NCI-H2081 (cell line): ENCODE results near the gene FMR1NB.

Experiments used
- DNase-seq, 2 experiments: peaks; one replicate each; lab custom pipeline; 2025; lab: John Stamatoyannopoulos, UW

The FMR1NB gene

DNA sequence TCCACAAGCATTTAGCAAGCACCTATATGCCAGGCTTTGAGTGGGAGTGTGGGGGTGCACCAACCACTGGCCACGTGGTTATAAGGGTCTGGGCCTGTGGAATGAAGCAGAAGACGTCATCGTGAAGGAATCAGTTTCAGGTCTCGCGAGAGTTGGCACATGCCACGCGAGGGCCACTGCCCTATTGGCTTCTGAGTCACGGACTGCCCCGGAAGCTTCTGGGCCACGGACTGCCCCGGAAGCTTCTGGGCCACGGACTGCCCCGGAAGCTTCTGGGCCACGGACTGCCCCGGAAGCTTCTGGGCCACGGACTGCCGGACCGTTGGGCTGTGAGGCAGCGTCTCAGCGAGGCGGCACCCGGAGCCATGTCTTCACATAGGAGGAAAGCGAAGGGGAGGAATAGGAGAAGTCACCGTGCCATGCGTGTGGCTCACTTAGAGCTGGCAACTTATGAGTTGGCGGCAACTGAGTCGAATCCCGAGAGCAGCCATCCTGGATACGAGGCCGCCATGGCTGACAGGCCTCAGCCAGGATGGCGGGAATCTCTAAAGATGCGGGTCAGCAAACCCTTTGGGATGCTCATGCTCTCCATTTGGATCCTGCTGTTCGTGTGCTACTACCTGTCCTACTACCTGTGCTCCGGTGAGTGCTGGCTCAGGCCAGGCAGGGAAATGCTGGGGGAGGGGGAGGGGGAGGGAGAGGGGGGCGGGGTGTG lies at the start of gene FMR1NB:
FMR1NB (plus strand) TSS at position 300 of the 715 bp plus-strand sequence; CDS start at position 366, 66 bp downstream.
- DNase-seq, result no peak

DNA sequence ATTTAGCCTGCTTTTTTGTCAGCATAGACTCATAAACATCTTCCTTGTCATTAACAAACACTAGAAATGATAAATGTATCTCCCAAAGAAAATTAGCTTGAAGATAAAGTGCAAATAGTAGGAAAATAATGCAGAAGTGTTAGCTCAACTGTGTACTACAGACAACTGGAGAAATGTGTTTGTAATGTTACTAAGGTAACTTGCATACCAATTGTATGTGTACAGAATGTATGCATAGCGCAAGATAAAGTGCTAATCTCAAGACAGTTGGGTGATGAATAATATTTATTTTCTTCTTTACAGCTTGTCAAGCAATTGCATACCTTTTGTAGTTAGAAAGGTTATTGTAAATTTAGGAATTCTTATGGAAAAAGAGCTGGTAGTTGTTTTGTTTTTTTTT lies 47.3 kb upstream of the FMR1NB start:
- no peak for DNase-seq

DNA sequence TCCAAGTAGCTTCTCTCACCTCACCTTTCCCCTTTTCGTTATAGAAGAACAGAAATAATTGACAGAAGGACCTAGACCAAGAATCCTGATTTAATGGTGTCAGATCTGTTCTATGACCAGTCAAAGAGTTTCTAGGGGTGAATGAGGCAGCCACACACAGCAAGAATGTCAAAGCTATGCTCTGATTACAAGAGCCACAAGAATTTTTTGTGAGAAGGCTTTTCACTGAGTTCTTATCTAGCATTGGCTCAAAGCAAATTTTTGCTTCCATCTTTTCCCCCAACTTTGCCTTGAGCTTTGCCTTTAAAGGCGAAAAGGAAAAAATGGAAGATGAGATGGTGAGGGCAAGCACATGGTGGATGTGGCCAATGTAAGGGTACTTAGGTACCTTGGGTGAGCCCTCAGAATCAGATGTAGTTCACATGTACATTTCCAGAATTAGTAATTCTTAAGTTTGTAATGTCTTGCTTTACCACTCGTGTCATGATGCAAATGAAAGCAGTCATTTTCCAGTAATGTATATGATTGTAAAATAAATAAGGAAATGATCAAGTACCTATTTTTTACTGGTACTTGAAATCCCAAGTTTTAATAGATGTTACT lies 45.9 kb upstream of the FMR1NB start:
- DNase-seq, result no peak

DNA sequence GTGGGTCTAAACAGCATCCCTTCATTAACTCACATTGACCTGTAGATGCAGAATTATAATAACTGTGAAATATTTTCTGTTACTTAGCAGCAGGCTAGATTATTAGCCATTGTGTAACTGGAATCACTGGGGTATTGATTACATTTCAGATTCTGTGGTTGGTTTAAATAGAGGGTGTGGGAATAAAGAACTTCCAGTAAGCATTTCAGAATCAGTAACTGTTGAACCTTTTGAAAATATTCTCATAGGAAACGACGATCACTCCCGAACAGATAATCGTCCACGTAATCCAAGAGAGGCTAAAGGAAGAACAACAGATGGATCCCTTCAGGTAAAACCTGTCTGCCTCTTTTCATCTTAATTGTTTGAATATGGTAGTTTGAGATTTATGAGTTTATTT lies 35.9 kb upstream of the FMR1NB start:
- no peak for DNase-seq

DNA sequence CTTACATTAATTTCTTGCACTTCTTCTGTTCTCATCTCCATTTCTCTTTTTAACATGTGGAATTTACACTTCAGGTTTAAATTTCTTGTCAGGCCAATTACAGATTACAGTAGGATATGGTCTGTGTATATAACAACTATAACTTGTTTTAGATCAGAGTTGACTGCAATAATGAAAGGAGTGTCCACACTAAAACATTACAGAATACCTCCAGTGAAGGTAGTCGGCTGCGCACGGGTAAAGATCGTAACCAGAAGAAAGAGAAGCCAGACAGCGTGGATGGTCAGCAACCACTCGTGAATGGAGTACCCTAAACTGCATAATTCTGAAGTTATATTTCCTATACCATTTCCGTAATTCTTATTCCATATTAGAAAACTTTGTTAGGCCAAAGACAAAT lies 32.6 kb upstream of the FMR1NB start:
- DNase-seq, result no peak

DNA sequence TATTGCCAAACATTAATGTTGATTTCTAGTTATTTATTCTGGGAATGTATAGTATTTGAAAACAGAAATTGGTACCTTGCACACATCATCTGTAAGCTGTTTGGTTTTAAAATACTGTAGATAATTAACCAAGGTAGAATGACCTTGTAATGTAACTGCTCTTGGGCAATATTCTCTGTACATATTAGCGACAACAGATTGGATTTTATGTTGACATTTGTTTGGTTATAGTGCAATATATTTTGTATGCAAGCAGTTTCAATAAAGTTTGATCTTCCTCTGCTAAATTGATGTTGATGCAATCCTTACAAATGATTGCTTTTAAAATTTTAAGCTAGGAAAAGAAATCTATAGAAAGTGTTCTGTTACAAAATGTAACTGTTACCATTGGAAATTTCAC lies 30.8 kb upstream of the FMR1NB start:
- no peak for DNase-seq

DNA sequence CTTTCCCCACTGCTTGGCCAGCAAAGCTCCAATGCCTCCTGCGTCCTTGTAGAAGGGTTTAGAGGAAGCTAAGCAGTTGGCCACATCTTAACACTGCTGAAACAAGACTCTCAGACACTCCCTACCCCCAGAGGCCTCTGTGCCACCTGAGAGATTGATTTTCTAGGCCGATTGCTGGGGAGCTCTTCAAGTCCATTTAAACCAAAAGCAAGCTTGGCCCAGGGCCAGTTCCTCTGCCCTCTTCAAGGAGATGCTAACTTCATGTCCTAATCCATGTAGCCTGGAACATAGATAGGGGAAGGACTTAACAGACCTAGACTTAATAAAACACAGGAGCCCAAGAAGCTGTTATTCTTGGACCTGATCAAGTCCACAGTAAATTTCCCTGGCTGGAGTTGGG lies 27.2 kb upstream of the FMR1NB start:
- no peak for DNase-seq

GRCh38 chrX:147957291-147957690 lies 23.8 kb upstream of the FMR1NB start:
- no peak for DNase-seq

DNA sequence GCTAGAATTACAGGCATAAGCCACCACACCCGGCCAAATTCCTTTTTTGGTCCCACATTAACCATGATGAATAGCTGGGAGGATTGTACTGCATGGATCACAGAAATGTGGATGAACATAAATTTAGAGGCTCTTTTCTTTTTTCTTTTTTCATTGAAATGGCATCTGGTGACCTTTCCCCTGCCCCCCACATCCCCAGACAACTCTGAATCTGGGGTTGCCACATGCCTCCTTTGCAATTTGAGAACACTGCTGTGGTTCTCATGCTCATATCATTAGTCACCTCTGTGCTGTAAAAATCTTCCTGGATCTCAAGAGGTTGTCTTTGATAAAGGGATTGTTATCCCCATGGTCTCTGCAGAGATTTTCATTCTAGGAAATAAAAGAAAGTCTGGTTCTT lies 22.8 kb upstream of the FMR1NB start:
- DNase-seq, result no peak

GRCh38 chrX:147960722-147961121 lies 20.4 kb upstream of the FMR1NB start:
- DNase-seq, result no peak

DNA sequence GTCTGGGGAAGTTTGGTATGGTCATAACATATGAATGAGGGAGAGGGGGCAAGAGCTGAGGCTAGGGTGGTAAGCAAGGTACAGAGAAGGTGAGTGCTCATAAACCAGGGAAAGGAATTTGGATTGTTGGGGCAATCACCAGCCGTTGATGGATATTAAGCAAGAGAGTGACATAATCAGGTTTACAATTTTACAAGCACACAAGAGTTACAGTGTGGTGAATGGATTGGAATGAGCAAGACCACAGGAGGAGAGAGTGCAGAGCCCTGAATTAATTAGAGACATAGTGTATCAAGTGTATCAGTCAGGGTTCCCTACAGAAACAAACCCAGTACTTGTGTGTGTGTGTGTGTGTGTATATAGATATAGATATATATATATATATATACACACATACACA lies 18.7 kb upstream of the FMR1NB start:
- no peak for DNase-seq

GRCh38 chrX:147978931-147979330 lies 2.2 kb upstream of the FMR1NB start:
- no peak for DNase-seq

- no peak for DNase-seq
Observed at GRCh38 chrX:148020329-148020728, 39.2 kb downstream of the FMR1NB start.

DNA sequence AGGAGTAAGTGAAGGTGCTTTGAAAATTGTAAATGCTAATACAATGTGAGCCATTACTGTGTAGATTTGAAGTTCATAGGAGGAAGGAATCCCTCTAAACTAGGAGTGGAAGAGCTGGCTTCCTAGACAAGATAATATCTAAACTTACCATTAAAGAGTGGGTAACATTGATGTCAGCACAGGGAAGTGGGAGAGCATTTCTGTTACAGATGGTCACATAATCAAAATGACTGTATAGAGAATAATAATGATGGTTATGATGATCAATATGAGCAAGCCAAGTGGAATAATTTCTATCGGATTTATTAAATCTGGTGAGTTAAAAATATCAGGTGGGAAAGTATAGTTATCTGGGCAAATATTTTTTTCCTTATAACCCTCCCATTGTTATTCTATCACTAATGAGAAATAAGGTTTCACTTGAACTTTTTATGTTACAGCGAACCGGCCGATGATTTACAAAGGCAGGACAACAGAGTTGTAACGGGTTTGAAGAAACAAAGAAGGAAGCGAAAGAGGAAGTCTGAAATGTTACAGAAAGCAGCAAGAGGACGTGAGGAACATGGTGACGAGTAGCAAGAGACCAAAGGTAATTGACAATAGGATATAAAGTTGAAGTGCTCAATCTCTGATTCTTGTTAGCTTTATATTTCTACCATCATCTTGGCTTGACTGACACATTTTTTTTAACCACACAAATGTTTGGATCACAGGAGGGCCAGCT lies 43.5 kb downstream of the FMR1NB start:
- no peak for DNase-seq

- no peak for DNase-seq
Observed at GRCh38 chrX:148035380-148035779, 54.2 kb downstream of the FMR1NB start.

GRCh38 chrX:148037020-148037419 lies 55.9 kb downstream of the FMR1NB start:
- no peak for DNase-seq

DNA sequence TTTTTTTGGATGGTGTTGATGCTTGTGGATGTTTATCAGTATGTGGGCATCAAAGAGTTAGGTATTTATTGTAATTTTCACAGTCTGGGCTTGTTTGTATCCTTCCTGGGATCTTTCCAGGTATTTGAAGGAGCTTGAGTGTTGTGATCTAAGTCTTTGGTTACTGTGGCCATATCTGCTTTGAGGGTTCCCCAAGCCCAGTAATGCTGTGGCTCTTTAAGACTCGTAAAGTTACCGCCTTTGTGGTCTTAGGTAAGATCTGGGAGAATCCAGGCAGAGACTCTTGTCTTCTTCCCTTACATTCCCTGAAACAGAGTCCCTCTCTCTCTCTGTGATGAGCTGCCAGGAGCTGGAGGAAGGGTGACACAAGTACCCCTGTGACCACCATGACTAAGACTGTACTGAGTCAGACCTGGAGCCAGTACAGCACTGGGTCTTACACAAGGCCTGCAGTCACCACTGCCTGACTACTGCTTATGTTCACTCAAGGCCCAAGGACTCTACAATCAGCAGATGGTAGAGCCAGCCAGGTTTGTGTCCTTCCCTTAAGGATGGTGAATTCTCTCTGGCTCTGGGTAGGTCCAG lies 62.2 kb downstream of the FMR1NB start:
- no peak for DNase-seq

- DNase-seq, result no peak
Observed at GRCh38 chrX:148047200-148047599, 66.1 kb downstream of the FMR1NB start.

DNA sequence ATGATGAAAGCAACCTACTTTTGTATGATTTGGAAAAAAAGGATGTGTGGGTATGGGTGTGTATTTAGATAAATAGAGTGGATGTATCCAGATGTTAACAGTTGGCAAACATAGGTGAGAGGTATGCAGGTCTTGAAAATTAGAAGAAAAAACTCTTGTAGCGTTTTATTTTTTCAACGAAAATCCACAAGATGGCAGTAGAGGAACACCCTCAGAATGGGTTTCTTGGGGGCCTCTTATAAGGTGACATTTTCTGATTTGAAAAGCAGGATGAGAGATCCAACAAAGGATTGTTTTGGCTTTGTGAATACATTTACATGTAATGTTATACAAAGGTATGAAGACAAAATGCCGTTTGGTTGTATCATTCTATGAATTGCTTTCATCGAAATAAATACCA lies 68.3 kb downstream of the FMR1NB start:
- DNase-seq, result peak; percentile 3 to 9

- no peak for DNase-seq
Observed at GRCh38 chrX:148051973-148052372, 70.8 kb downstream of the FMR1NB start.

DNA sequence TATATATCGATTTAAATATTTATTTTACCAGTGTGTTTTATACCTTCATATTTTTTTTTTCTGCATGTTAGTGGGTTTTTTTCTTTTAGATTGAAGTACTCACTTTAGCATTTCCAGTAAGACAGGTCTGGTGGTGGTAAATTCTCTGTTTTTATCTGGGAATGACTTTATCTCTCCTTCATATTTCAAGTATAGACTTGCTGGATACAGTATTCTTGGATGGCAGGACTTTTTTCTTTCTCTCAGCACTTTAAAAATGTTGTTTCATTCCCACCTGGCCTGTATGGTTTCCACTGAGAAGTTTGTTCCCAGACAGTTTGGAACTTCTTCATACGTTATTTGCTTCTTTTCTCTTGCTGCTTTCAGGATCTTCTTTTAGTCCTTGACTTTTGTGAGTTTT lies 86.1 kb downstream of the FMR1NB start:
- no peak for DNase-seq

DNA sequence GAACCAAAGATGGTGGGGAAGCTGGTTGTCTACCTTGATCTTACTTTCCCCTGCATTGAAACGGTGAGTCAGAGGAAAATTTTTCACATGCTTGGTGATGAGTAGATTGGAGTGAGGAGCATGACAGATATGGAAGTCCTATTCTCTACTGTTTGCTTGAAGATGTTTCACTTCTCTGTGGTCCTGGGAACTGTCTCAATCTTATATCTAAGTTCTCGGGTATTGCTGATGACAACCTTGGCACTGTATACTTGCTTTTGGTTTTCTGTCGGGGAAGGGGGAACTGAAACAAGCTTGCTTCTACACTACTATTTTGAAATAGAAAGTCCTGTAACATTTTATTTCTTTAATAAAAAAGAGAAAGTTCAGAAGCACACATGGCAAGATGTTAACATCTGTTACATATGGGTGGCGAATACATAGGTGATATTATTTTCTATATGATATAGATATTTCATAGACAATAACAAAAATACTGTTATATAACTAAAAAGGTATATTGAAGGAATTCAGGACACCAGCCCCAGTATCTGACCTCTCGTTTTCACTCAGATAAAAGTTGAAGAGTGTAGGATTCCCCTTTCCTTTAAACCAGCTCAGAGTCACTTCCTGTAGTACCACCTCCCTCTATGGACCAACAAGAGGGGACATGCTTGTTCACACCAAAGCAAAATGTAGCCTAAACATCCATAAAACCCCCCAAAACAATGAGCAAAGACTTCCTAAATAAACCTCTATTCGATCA lies 88.8 kb downstream of the FMR1NB start:
- DNase-seq, result no peak
